IMR-90 (cell line): ENCODE measurements around the gene RAB20. TPM values are rescaled to one million over a fixed set of nuclear protein-coding genes. Genes with fewer than 3 reads are reported as not detected.

Source experiments
- ATAC-seq: fragments of 200-7000 bp; cut with Tn5 transposase; 2 replicates; pipeline ENCODE4 v1.9.1; 2020; ENCODE audit warnings: low read depth, mild to moderate bottlenecking, moderate library complexity
- BruUV-seq: library from RNA; stranded (reverse); fragments of 400-500 nt; replicated peaks from 2 replicates; lab custom pipeline; 2021; lab: Mats Ljungman, UMichigan
- CTCF ChIA-PET: fragments of 300-600 bp; formaldehyde crosslinking; extraction: SDS; loops from one replicate; lab custom pipeline; 2021; ENCODE audit warnings: antibody characterized with exemption; lab: Yijun Ruan, JAX
- POLR2A ChIA-PET: fragments of 300-600 bp; sonication (Branson Sonifier 250); formaldehyde crosslinking; loops from one replicate; lab custom pipeline; 2022; ENCODE audit warnings: antibody characterized with exemption; ENCODE audit not compliant: unreplicated experiment; lab: Charles Lee
- DNase-seq: peaks from one replicate; pipeline ENCODE4 v3.0.0; 2013
- H2AFZ ChIP-seq: replicated peaks from 2 replicates; pipeline ENCODE3; 2013; ENCODE audit warnings: low read length, mild to moderate bottlenecking; ENCODE audit not compliant: poor library complexity
- H2AK5ac ChIP-seq: 2 replicates; pipeline ENCODE4 v1.6.1; 2013; ENCODE audit warnings: low read depth, low read length, inconsistent platforms
- H2AK9ac ChIP-seq: replicated peaks from 2 replicates; pipeline ENCODE3; 2013; ENCODE audit warnings: mild to moderate bottlenecking, low read depth, low read length, moderate library complexity; ENCODE audit not compliant: poor library complexity
- H2BK120ac ChIP-seq: 2 replicates; pipeline ENCODE4 v1.6.1; 2013; ENCODE audit warnings: low read depth, low read length, inconsistent platforms
- H2BK15ac ChIP-seq: 3 replicates; pipeline ENCODE4 v1.6.1; 2013; ENCODE audit warnings: low read depth, low read length, inconsistent platforms
- H2BK20ac ChIP-seq: 2 replicates; pipeline ENCODE4 v1.6.1; 2013; ENCODE audit warnings: low read depth, mild to moderate bottlenecking, inconsistent platforms, low read length, moderate library complexity
- H2BK5ac ChIP-seq: 2 replicates; pipeline ENCODE4 v1.6.1; 2013; ENCODE audit warnings: mild to moderate bottlenecking, low read depth, low read length, inconsistent platforms; ENCODE audit not compliant: poor library complexity, severe bottlenecking
- H3K14ac ChIP-seq: replicated peaks from 2 replicates; pipeline ENCODE4 v1.6.1; 2013; ENCODE audit warnings: low read depth, low read length, inconsistent platforms
- H3K18ac ChIP-seq: 2 replicates; pipeline ENCODE4 v1.6.1; 2013; ENCODE audit warnings: low read depth, low read length, control low read depth
- H3K23ac ChIP-seq: 2 replicates; pipeline ENCODE4 v1.6.1; 2013; ENCODE audit warnings: low read depth, low read length, inconsistent platforms
- H3K27ac ChIP-seq: 2 replicates; pipeline ENCODE4 v1.5.1; 2013; ENCODE audit warnings: mild to moderate bottlenecking, control low read depth, low read length; ENCODE audit not compliant: insufficient read depth
- H3K27me3 ChIP-seq: 2 replicates; pipeline ENCODE4 v1.6.1; 2013; ENCODE audit warnings: low read length; ENCODE audit not compliant: control insufficient read depth, insufficient read depth
- H3K36me3 ChIP-seq: 2 replicates; pipeline ENCODE4 v1.6.1; 2013; ENCODE audit warnings: low read length, mixed read lengths; ENCODE audit not compliant: control insufficient read depth, insufficient read depth
- H3K4ac ChIP-seq: 2 replicates; pipeline ENCODE4 v1.6.1; 2013; ENCODE audit warnings: low read depth, low read length, inconsistent platforms
- H3K4me1 ChIP-seq: 2 replicates; pipeline ENCODE4 v1.6.1; 2013; ENCODE audit warnings: low read length, mixed read lengths; ENCODE audit not compliant: control insufficient read depth, insufficient read depth
- H3K4me2 ChIP-seq: 2 replicates; pipeline ENCODE4 v1.6.1; 2013; ENCODE audit warnings: low read depth, mild to moderate bottlenecking, control low read depth, low read length, moderate library complexity
- H3K4me3 ChIP-seq: 2 replicates; pipeline ENCODE4 v1.5.1; 2013; ENCODE audit warnings: low read depth, mild to moderate bottlenecking, control low read depth, low read length, moderate library complexity; ENCODE audit not compliant: insufficient read depth
- H3K56ac ChIP-seq: 2 replicates; pipeline ENCODE4 v1.6.1; 2013; ENCODE audit warnings: low read length, inconsistent platforms; ENCODE audit not compliant: insufficient read depth; ENCODE audit errors: extremely low read depth
- H3K79me1 ChIP-seq, 2 experiments: 2 replicates each; pipeline ENCODE4 v1.6.1; 2013; ENCODE audit warnings: low read length in 2 of 2, inconsistent platforms in 1 of 2, low read depth in 1 of 2
- H3K9ac ChIP-seq: 2 replicates; pipeline ENCODE4 v1.6.1; 2013; ENCODE audit warnings: low read depth, low read length, control low read depth
- H3K9me1 ChIP-seq: 2 replicates; pipeline ENCODE4 v1.6.1; 2013; ENCODE audit warnings: low read length, inconsistent platforms; ENCODE audit not compliant: insufficient read depth
- H3K9me3 ChIP-seq: 2 replicates; pipeline ENCODE4 v1.6.1; 2013; ENCODE audit warnings: low read length; ENCODE audit not compliant: control insufficient read depth, insufficient read depth
- H4K20me1 ChIP-seq: 2 replicates; pipeline ENCODE4 v1.6.1; 2013; ENCODE audit warnings: low read length, inconsistent platforms; ENCODE audit not compliant: insufficient read depth
- H4K5ac ChIP-seq: 2 replicates; pipeline ENCODE4 v1.6.1; 2013; ENCODE audit warnings: mild to moderate bottlenecking, low read depth, low read length, control low read depth
- H4K8ac ChIP-seq, 2 experiments: 2 replicates each; pipeline ENCODE4 v1.6.1; 2013; ENCODE audit warnings: low read depth in 2 of 2, low read length in 2 of 2, control low read depth in 1 of 2, inconsistent platforms in 1 of 2
- H4K91ac ChIP-seq: 2 replicates; pipeline ENCODE4 v1.6.1; 2013; ENCODE audit warnings: low read depth, low read length, inconsistent platforms; ENCODE audit not compliant: insufficient read depth
- CEBPB ChIP-seq: IDR thresholded peaks from 2 replicates; pipeline ENCODE4 v1.6.1; 2012; ENCODE audit warnings: low read depth, low read length, improper control_type of control experiment
- MAFK ChIP-seq: IDR thresholded peaks from 2 replicates; pipeline ENCODE4 v1.6.1; 2012; ENCODE audit warnings: low read depth, low read length, improper control_type of control experiment
- WGBS, 2 experiments: methylation state at CpG; one replicate each; pipeline versions ENCODE4 v1.1.5 to v1.1.7; 2013; ENCODE audit warnings: missing lambda C conversion rate in 2 of 2; ENCODE audit not compliant: insufficient read length in 1 of 2; ENCODE audit errors: extremely low coverage in 2 of 2; 5-methylcytosine and 5-hydroxymethylcytosine counted together
- dilution Hi-C: fragments of 300-500 bp; cut with HindIII; formaldehyde crosslinking; loops from one replicate; pipeline ENCODE4 v1.14.3; 2018; ENCODE audit warnings: low sequenced_read_pairs; ENCODE audit not compliant: unreplicated experiment
- in situ Hi-C: fragments of 300-500 bp; cut with MboI; formaldehyde crosslinking; loops from 3 replicates; pipeline ENCODE4 v1.14.3; 2019; ENCODE audit warnings: low sequenced_read_pairs, inconsistent platforms, mixed read lengths
- intact Hi-C: fragments of 100-400 bp; cut with micrococcal nuclease; formaldehyde crosslinking; loops from 2 replicates; pipeline ENCODE4 v1.10.0; 2022
- polyA plus RNA-seq, 3 experiments: library from polyadenylated mRNA; depleted of rRNA; stranded (reverse); fragments of >200 nt; gene quantifications; 2 replicates each; pipeline ENCODE4 v1.2.3, GENCODE V29; 2012; ENCODE audit warnings: low replicate concordance in 1 of 3
- total RNA-seq: library from RNA; depleted of rRNA; stranded (reverse); fragments of >200 nt; gene quantifications from 2 replicates; pipeline ENCODE4 v1.2.3, GENCODE V29; 2012

RAB20 gene
- total and polyA plus RNA-seq, 2 of the 4 experiments (the other 2 are of a cell fraction): 3.8 to 5.1 TPM

GRCh38 chr13:110580800-110581199 lies 19.3 kb upstream of the RAB20 start:
- Histone ChIP-seq H4K91ac (no peak overlapping the region), H3K23ac (no peak overlapping the region), H2AK5ac (no peak overlapping the region), H3K9ac (no peak overlapping the region), H3K18ac (peak overlapping the region; percentile 2; the same call in 1 of the 2 replicates), H4K8ac (peak overlapping the region in 1 of 2 experiments; percentile 31; a peak in 1 of 4 replicates), H4K5ac (0 out of 2 replicates have a peak overlapping the region, but pooled peaks have one; percentile 8), H3K9me3 (no peaks in the 10 kb centered on the region), H2BK5ac (no peak overlapping the region), H3K27me3 (peaks cover 2% of the 10 kb centered on the region; the same call in 1 of the 2 replicates), H3K56ac (no peak overlapping the region), H2BK15ac (no peak overlapping the region), H3K4ac (no peak overlapping the region), H3K4me3 (no peak overlapping the region), H3K36me3 (no peaks in the 10 kb centered on the region), H3K4me1 (no peaks in the 10 kb centered on the region), H2AFZ (no peak overlapping the region), H4K20me1 (no peaks in the 10 kb centered on the region), H2BK20ac (no peak overlapping the region), H2BK120ac (no peak overlapping the region), H3K4me2 (no peak overlapping the region), H3K9me1 (no peaks in the 10 kb centered on the region), H3K79me1 (no peaks in the 10 kb centered on the region), H3K27ac (no peak overlapping the region), H3K14ac (peak overlapping the region; percentile 22; the same call in 1 of the 2 replicates), H2AK9ac (no peak overlapping the region)
- ChIA-PET POLR2A (no interaction called here), CTCF (no interaction called here)
- intact Hi-C loops (no loop called here), dilution Hi-C loops (no loop called here), in situ Hi-C loops (loop anchor here (25.0 kb wide), 1 partner anchor 232 kb away; no protein-coding TSS in a partner anchor)
- TF ChIP-seq CEBPB (peak; percentile 73), MAFK (no peak)
- no TSS peak for BruUV-seq
- DNase-seq (peak; percentile 33), ATAC-seq (peak; percentile 42; the same call in 1 of the 2 replicates)
- no CpG with 5 or more reads among the region's 2 CpGs for whole genome bisulfite sequencing, 2 experiments
